Cardiac muscle cell (in vitro differentiated cells and primary cell): Measurements from ENCODE around the gene SEPTIN8. TPM values are rescaled to one million over a fixed set of nuclear protein-coding genes. Genes with fewer than 3 reads are reported as not detected.

Source experiments
- DNase-seq, 2 donors: peaks; one replicate each; pipeline versions ENCODE4 v3.0.0 to v3.0.0-alpha.2; 2010 to 2017; ENCODE audit warnings: low read depth in 1 of 2, low spot score in 1 of 2
- H3K27ac ChIP-seq: fragments of 200-600 bp; sonication (generic); 2 replicates; pipeline ENCODE4 v1.5.1; 2016
- H3K27me3 ChIP-seq: fragments of 200-600 bp; sonication (generic); 2 replicates; pipeline ENCODE4 v1.6.0; 2016; ENCODE audit warnings: control low read depth
- H3K36me3 ChIP-seq: fragments of 200-600 bp; sonication (generic); 2 replicates; pipeline ENCODE4 v1.5.1; 2016; ENCODE audit warnings: control low read depth
- H3K4me1 ChIP-seq: fragments of 200-600 bp; sonication (generic); 2 replicates; pipeline ENCODE4 v1.8.1; 2017; ENCODE audit warnings: low read depth, mild to moderate bottlenecking, mixed run types
- H3K4me3 ChIP-seq: fragments of 200-600 bp; sonication (generic); 2 replicates; pipeline ENCODE4 v1.5.1; 2016; ENCODE audit warnings: mild to moderate bottlenecking
- H3K9me3 ChIP-seq: fragments of 200-600 bp; sonication (generic); 2 replicates; pipeline ENCODE4 v1.5.1; 2017; ENCODE audit warnings: low read depth, mild to moderate bottlenecking, control low read depth
- CTCF ChIP-seq: IDR thresholded peaks from 2 replicates; pipeline ENCODE4 v1.5.1; 2012; ENCODE audit warnings: low read depth, mild to moderate bottlenecking, low read length
- polyA plus RNA-seq: library from polyadenylated mRNA; unstranded; fragments of >200 nt; fragmentation: Nextera tagmentation; extraction: Ambion mirVana; gene quantifications from 2 replicates; pipeline ENCODE4 v1.2.1, GENCODE V29; 2016
- total RNA-seq: library from RNA; depleted of rRNA; stranded (reverse); fragments of >200 nt; gene quantifications from 2 replicates; pipeline ENCODE4 v1.2.3, GENCODE V29; 2016

Gene SEPTIN8
- total and polyA plus RNA-seq, 2 experiments from 2014 or later, result 18.6 to 51.9 TPM

GRCh38 chr5:132761321-132762240, 15.5 kb downstream of the SEPTIN8 start:
- DNase-seq, result no peak
- TF ChIP-seq CTCF, result no peak
- Histone ChIP-seq H3K4me1 (no peaks in the 10 kb centered on the region), H3K27ac (no peak overlapping the region), H3K4me3 (no peak overlapping the region), H3K27me3 (no peaks in the 10 kb centered on the region), H3K36me3 (peaks cover 14% of the 10 kb centered on the region), H3K9me3 (no peaks in the 10 kb centered on the region)

- Histone ChIP-seq H3K4me1 (no peaks in the 10 kb centered on the region), H3K9me3 (no peaks in the 10 kb centered on the region), H3K27me3 (no peaks in the 10 kb centered on the region), H3K4me3 (no peak overlapping the region), H3K27ac (no peak overlapping the region), H3K36me3 (peaks cover 14% of the 10 kb centered on the region)
- TF ChIP-seq CTCF, result no peak
- DNase-seq, result no peak
Measured at GRCh38 chr5:132760601-132761317, 16.3 kb downstream of the SEPTIN8 start.

GRCh38 chr5:132760049-132760420, 17.0 kb downstream of the SEPTIN8 start:
- H3K36me3 ChIP-seq, result peaks cover 14% of the 10 kb centered on the region
- no peak overlapping the region for H3K27ac ChIP-seq
- no peaks in the 10 kb centered on the region for H3K27me3 ChIP-seq
- H3K4me3 ChIP-seq, result no peak overlapping the region
- no peaks in the 10 kb centered on the region for H3K9me3 ChIP-seq
- no peak for DNase-seq
- no peak for TF ChIP-seq CTCF
- H3K4me1 ChIP-seq, result no peaks in the 10 kb centered on the region

GRCh38 chr5:132759114-132760048, 17.7 kb downstream of the SEPTIN8 start:
- no peak overlapping the region for H3K4me3 ChIP-seq
- DNase-seq, result no peak
- no peaks in the 10 kb centered on the region for H3K9me3 ChIP-seq
- TF ChIP-seq CTCF, result no peak
- no peak overlapping the region for H3K27ac ChIP-seq
- H3K27me3 ChIP-seq, result no peaks in the 10 kb centered on the region
- H3K36me3 ChIP-seq, result peaks cover 14% of the 10 kb centered on the region
- H3K4me1 ChIP-seq, result no peaks in the 10 kb centered on the region

GRCh38 chr5:132758451-132758850, 18.6 kb downstream of the SEPTIN8 start:
- Histone ChIP-seq H3K27me3 (no peaks in the 10 kb centered on the region), H3K27ac (no peak overlapping the region), H3K9me3 (no peaks in the 10 kb centered on the region), H3K4me1 (no peaks in the 10 kb centered on the region), H3K4me3 (no peak overlapping the region), H3K36me3 (peaks cover 14% of the 10 kb centered on the region)
- DNase-seq, result no peak
- no peak for TF ChIP-seq CTCF
